ENCODE measurements around the gene GMDS. TPM values are rescaled to one million over a fixed set of nuclear protein-coding genes. Genes with fewer than 3 reads are reported as not detected.

The GMDS gene
- total and polyA plus RNA-seq, 2 donors (not counting 3 experiments of a cell fraction or from before 2014, with no cell fraction given) = 9.8 to 23.5 TPM

DNA sequence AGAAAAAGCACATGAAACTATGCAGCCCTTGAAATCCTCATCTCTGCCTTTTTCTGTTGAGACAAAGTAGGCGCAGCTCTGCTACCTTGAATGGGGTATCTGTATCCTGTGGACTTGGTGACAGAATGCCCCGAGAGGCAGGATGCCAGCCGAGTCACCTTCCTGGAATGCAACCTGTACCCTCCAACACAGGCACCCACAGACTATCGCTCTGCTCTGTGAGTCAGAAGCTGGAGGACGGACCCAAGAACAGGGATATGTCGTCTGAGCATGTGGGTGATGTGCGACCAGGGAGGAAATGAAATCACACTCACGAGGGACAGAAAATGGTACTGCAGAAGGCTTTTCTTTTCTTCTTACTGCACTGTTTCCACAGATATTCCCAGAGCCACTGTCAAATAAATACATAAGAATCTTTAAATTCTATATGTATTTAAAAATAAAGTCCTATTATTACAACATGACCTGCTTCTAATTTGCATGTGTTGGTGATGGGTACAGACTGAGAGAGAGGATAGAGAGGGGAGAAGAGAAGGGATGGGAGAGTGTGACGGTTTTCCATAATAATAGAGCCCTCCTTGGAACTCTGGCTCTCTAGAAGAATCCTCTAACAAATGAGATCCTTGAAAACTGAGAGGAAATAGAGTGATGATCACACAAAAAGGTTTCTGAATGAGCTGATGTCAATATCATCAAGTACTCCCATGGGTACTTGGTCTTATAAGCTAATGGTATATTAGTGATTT, 327.6 kb downstream of the GMDS start:
- DNase-seq (ENCODE audit: low read depth, low spot score) = peak; percentile 86
- Histone ChIP-seq H3K4me3 (replicated peaks in 1 of 3; ENCODE audit: insufficient read depth in 1 of 3, low read depth in 1 of 3, low read length in 3 of 3) (no peak overlapping the region), H4K20me1 (replicated peaks; ENCODE audit: control insufficient read depth, extremely low read depth, insufficient read depth, low read length) (no peaks in the 10 kb centered on the region), H3K27me3 (ENCODE audit: control insufficient read depth in 2 of 2, insufficient read depth in 2 of 2, low read length in 2 of 2) (no peaks in the 10 kb centered on the region), H3K27ac (ENCODE audit: insufficient read depth, low read depth, low read length) (peak overlapping the region; percentile 75), H3K4me2 (ENCODE audit: insufficient read depth, low read length) (peak overlapping the region; percentile 9), H3K36me3 (ENCODE audit: control insufficient read depth in 2 of 2, extremely low read depth in 1 of 2, insufficient read depth in 2 of 2, low read length in 2 of 2) (no peaks in the 10 kb centered on the region), H3K9me1 (replicated peaks; ENCODE audit: control insufficient read depth, extremely low read depth, insufficient read depth, low read length) (no peaks in the 10 kb centered on the region), H3K9ac (replicated peaks; ENCODE audit: extremely low read depth, insufficient read depth, low read length) (no peak overlapping the region), H3K9me3 (replicated peaks; ENCODE audit: control insufficient read depth, insufficient read depth, low read length) (no peaks in the 10 kb centered on the region), H3K4me1 (ENCODE audit: control insufficient read depth, extremely low read depth, insufficient read depth, low read length) (peaks cover 18% of the 10 kb centered on the region), H3K79me2 (ENCODE audit: control insufficient read depth, insufficient read depth, low read length) (no peaks in the 10 kb centered on the region), H2AFZ (ENCODE audit: low read depth, low read length) (no peak overlapping the region)
- TF ChIP-seq JUN (IDR thresholded peaks at IDR 0.05; ENCODE audit: borderline replicate concordance, insufficient read depth, insufficient read length, low read depth) (peak; percentile 78), FOS (IDR thresholded peaks at IDR 0.05; ENCODE audit: borderline replicate concordance, insufficient read depth, low read length) (peak; percentile 98), POLR2A (IDR thresholded peaks at IDR 0.05; ENCODE audit: low read depth, low read length) (no peak), MYC (IDR thresholded peaks at IDR 0.05; ENCODE audit: low read depth, low read length) (no peak), GATA2 (IDR thresholded peaks at IDR 0.05; ENCODE audit: insufficient read depth, insufficient read length, low read depth, low read length) (peak; percentile 61), POLR2AphosphoS5 (IDR thresholded peaks at IDR 0.05; ENCODE audit: insufficient read depth, low read depth, low read length) (peak; percentile 68)
- TF ChIP-seq, protein P1, sequence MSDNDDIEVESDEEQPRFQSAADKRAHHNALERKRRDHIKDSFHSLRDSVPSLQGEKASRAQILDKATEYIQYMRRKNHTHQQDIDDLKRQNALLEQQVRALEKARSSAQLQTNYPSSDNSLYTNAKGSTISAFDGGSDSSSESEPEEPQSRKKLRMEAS (IDR thresholded peaks at IDR 0.05; ENCODE audit: insufficient read depth, insufficient read length) = no peak
- ChIA-PET CTCF (interaction anchor here (0.9 to 1.3 kb wide), 3 partner anchors 22 to 186 kb away, joined by 3 to 4 read pairs (median 3); no protein-coding TSS in a partner anchor), POLR2A (no interaction called here)
- peak; percentile 92 for FAIRE-seq
- dilution Hi-C loops (cut with MboI; ENCODE audit: extremely low pct_ligation_motif_present, low sequenced_read_pairs) = no loop called here
- TSS peak; percentile 89 for BruUV-seq (replicated peaks)
- intact Hi-C loops (cut with micrococcal nuclease) = loop anchor here (1.0 to 10.0 kb wide), 6 partner anchors 96 to 717 kb away; no protein-coding TSS in a partner anchor

All from endothelial cell of umbilical vein (primary cell).